Ishikawa (cell line): ENCODE results near the gene ENPP1.

ENCODE experiments used
- CEBPB ChIP-seq: IDR thresholded peaks from 2 replicates; pipeline ENCODE4 v1.6.1; 2012
- CREB1 ChIP-seq: IDR thresholded peaks from 2 replicates; pipeline ENCODE4 v1.6.1; 2012; ENCODE audit warnings: low read depth
- EGR1 ChIP-seq: IDR thresholded peaks from 2 replicates; pipeline ENCODE4 v1.6.1; 2012
- EP300 ChIP-seq: IDR thresholded peaks from 2 replicates; pipeline ENCODE4 v1.6.1; 2012; ENCODE audit warnings: borderline replicate concordance
- FOXM1 ChIP-seq: IDR thresholded peaks from 2 replicates; pipeline ENCODE4 v1.6.1; 2012; ENCODE audit warnings: low read depth, borderline replicate concordance
- NFIC ChIP-seq: IDR thresholded peaks from 2 replicates; pipeline ENCODE4 v1.6.1; 2012
- RAD21 ChIP-seq: IDR thresholded peaks from 2 replicates; pipeline ENCODE4 v1.6.1; 2012; ENCODE audit warnings: low read depth
- TAF1 ChIP-seq: IDR thresholded peaks from 2 replicates; pipeline ENCODE4 v1.6.1; 2012; ENCODE audit warnings: low read depth, mild to moderate bottlenecking
- TCF12 ChIP-seq: IDR thresholded peaks from 2 replicates; pipeline ENCODE4 v1.6.1; 2012; ENCODE audit warnings: low read depth
- TEAD4 ChIP-seq: IDR thresholded peaks from 2 replicates; pipeline ENCODE4 v1.6.1; 2012
- YY1 ChIP-seq: IDR thresholded peaks from 2 replicates; pipeline ENCODE4 v1.6.1; 2012; ENCODE audit warnings: low read depth
- ZBTB7A ChIP-seq: IDR thresholded peaks from 2 replicates; pipeline ENCODE4 v1.6.1; 2012; ENCODE audit warnings: low read depth
- TF ChIP-seq, protein P1 (sequence below): IDR thresholded peaks from 2 replicates; pipeline ENCODE4 v1.6.1; 2012; ENCODE audit warnings: low read depth, mild to moderate bottlenecking
- TF ChIP-seq, protein P2 (sequence below): IDR thresholded peaks from 2 replicates; pipeline ENCODE4 v1.6.1; 2012
- TF ChIP-seq, protein P3 (sequence below): IDR thresholded peaks from 2 replicates; pipeline ENCODE4 v1.6.1; 2012

ENPP1 gene

DNA sequence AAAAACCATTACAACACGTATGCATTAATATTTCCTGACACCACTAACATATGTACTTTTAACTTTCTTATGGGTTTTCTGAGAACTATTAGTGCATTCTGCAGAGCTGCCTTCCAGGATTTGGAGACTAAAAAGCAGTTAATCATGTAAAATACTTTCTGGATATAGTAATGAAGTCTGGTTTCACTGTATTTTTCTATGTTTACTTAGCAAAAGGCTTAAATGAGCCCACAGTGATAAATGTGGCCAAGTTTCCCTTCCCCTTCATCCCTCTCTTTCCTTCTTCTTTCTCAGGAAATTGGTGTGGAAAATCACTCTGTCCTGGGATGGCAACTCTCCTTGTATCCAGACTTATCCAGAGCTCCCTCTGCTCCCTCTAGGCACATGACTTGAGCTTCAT is 29.7 kb upstream of the ENPP1 start:
- TF ChIP-seq FOXM1 (no peak), TAF1 (no peak), TEAD4 (no peak)
- TF ChIP-seq, protein P1, sequence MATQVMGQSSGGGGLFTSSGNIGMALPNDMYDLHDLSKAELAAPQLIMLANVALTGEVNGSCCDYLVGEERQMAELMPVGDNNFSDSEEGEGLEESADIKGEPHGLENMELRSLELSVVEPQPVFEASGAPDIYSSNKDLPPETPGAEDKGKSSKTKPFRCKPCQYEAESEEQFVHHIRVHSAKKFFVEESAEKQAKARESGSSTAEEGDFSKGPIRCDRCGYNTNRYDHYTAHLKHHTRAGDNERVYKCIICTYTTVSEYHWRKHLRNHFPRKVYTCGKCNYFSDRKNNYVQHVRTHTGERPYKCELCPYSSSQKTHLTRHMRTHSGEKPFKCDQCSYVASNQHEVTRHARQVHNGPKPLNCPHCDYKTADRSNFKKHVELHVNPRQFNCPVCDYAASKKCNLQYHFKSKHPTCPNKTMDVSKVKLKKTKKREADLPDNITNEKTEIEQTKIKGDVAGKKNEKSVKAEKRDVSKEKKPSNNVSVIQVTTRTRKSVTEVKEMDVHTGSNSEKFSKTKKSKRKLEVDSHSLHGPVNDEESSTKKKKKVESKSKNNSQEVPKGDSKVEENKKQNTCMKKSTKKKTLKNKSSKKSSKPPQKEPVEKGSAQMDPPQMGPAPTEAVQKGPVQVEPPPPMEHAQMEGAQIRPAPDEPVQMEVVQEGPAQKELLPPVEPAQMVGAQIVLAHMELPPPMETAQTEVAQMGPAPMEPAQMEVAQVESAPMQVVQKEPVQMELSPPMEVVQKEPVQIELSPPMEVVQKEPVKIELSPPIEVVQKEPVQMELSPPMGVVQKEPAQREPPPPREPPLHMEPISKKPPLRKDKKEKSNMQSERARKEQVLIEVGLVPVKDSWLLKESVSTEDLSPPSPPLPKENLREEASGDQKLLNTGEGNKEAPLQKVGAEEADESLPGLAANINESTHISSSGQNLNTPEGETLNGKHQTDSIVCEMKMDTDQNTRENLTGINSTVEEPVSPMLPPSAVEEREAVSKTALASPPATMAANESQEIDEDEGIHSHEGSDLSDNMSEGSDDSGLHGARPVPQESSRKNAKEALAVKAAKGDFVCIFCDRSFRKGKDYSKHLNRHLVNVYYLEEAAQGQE: no peak
- TF ChIP-seq, protein P2, sequence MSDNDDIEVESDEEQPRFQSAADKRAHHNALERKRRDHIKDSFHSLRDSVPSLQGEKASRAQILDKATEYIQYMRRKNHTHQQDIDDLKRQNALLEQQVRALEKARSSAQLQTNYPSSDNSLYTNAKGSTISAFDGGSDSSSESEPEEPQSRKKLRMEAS: no peak

DNA sequence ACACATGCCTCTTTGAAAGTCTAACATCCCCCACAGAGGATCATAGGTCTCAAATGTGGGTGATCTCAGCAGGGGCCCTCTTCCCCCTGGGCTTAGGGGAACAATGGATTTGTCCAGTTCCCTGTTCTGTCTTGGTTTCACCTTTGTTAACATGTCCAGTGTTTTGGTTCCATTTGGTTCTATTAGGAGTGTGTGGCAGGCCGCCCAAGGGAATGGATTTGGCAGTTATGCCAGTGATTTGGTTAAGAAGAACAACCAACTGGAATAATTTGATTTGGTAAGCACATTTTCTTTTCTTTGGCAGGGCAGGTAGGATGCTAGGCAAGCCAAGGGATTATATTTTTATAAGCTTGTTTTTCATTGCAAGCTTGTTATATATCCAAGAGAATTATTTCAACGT is 28.5 kb upstream of the ENPP1 start:
- TF ChIP-seq, protein P2: no peak
- TF ChIP-seq NFIC (no peak), CEBPB (no peak), EGR1 (no peak), ZBTB7A (no peak)

DNA sequence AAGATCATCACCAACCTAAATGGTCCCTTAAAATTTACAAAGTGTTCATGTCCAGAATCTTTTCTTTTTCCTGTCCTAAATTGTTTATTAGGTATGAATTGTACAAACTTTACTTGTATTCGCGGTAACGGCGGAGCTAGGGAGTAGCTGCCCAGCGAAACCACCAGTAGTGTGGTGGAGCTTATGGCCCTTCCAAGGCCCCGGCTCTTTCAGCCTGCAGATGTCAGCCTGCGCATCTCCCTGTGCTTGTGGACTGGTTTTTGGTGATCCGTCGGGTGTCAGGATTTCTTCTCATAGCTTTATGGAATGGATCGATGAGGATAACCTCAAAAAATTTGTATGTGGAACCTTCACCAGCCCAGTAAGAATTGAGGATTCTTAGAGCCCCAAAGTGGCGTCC is 27.2 kb upstream of the ENPP1 start:
- TF ChIP-seq RAD21 (no peak), TEAD4 (no peak), EP300 (no peak), ZBTB7A (no peak), EGR1 (no peak), CEBPB (no peak), TCF12 (no peak), NFIC (no peak), TAF1 (no peak), CREB1 (no peak), YY1 (no peak), FOXM1 (no peak)
- TF ChIP-seq, protein P3, sequence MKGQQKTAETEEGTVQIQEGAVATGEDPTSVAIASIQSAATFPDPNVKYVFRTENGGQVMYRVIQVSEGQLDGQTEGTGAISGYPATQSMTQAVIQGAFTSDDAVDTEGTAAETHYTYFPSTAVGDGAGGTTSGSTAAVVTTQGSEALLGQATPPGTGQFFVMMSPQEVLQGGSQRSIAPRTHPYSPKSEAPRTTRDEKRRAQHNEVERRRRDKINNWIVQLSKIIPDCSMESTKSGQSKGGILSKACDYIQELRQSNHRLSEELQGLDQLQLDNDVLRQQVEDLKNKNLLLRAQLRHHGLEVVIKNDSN: no peak
- TF ChIP-seq, protein P1: no peak
- TF ChIP-seq, protein P2: no peak

DNA sequence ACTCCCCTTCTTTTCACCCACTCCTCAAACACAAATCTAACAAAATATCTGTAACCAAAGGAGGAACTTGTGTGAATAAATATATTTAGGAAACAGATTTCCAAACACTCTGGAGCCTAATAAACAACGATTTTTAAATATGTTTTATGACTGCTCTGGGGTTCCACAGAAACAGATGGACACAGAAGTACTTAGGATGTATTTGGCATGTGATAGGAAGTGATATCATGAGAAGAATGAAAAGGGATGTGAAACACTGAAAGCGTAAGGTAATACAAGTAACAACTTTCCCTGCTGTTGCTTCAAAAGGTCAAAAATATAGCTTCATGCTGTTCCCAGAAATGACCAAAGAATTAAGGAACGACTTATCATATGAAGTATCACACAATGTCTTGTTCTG is 26.1 kb upstream of the ENPP1 start:
- TF ChIP-seq, protein P3: no peak
- TF ChIP-seq YY1 (no peak), EP300 (no peak)

DNA sequence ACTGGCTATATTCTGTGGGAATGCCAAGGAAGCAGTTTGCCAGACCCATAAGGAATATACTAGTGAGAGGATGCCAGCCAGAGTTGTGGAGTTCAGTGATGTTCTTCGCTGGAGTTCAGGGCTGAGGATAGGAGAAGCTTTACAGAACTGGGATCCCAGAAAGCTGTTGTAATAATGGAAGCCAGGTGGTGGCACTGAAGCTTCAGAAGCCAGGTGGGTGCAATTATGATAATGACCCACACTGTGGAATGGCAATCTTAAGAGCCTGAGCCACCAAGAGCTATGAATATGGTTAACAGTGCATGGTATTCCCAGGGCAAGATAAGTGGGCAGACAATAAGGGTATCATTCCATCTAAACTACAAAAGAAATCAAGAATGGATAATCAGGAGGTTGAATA is 25.1 kb upstream of the ENPP1 start:
- no peak for TF ChIP-seq NFIC
- TF ChIP-seq RAD21: peak; percentile 56

DNA sequence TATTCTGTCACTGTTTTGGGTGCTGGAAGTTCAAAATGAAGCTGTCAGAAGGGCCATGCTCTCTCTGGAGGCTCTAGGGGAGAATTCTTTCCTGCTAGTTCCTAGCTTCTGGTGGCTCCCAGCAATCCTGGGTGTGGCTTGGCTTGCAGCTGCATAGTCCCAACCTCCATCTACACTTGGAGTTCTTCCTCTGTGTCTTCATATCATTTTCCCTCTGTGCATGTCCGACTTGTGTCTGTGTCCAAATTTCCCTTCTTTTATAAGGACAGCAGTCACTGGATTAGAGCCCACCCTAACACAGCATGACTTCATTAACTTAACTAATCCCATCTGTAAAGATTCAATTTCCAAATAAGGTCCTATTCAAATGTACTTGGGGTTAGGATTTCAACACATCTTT is 23.3 kb upstream of the ENPP1 start:
- TF ChIP-seq YY1 (no peak), EP300 (no peak), CREB1 (no peak), EGR1 (no peak), ZBTB7A (no peak), NFIC (no peak), TCF12 (no peak), TEAD4 (no peak), CEBPB (no peak), TAF1 (no peak), FOXM1 (no peak)

DNA sequence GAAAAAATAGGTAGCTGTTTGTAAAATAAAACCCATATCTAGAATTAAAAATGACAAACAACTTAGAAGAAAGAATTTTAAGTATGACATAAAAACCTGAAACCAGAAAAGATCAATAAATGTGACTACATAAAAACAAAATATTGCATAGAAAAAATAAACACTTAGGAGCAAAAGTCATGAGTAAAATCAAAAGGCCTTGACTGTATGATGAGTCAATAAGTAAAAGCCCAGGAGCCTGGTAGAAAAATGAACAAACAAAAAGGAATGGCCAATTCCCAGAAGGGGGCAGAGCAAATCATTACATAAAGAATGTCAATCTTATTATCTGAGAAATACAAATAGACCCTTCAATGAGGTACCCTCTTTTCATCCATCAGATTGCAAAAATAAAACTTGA is 20.7 kb upstream of the ENPP1 start:
- no peak for TF ChIP-seq TCF12
- TF ChIP-seq, protein P3: no peak
- no peak for TF ChIP-seq EP300
- no peak for TF ChIP-seq YY1
- TF ChIP-seq ZBTB7A: no peak
- no peak for TF ChIP-seq NFIC
- TF ChIP-seq CREB1: no peak
- no peak for TF ChIP-seq FOXM1
